GM19463 (cell line): Measurements from ENCODE around the gene VCX2.
"Not testable (repeated sequence)": the region's sequence is repeated elsewhere in the genome, so short reads cannot be mapped to it uniquely, and the experiment has no call there.

Experiments
- ATAC-seq: cut with Tn5 transposase; IDR thresholded peaks from one replicate; pipeline ENCODE4 v1.9.1; 2021; ENCODE audit warnings: mild to moderate bottlenecking, moderate library complexity; ENCODE audit not compliant: unreplicated experiment

The VCX2 gene

DNA sequence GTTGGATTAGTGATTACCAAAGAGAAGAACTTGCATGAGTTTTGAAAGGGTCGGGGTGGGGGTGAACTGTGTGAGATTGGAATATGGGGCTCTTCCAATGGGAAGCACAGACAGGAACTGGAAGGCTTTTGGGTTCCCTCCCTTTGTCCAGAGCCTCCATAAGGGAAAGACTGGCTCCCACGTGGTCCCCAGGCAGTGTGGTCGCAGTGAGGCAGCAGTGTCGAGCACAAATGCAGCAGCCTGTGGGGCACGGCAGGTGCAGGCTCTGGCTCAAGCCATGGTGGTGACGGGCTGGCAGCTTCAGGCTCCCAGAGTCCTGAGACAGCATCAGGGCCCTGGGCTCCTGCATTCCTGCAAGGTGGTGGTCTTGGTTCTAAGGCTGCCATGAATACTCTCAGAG is 45.5 kb downstream of the VCX2 start:
- no peak for ATAC-seq

DNA sequence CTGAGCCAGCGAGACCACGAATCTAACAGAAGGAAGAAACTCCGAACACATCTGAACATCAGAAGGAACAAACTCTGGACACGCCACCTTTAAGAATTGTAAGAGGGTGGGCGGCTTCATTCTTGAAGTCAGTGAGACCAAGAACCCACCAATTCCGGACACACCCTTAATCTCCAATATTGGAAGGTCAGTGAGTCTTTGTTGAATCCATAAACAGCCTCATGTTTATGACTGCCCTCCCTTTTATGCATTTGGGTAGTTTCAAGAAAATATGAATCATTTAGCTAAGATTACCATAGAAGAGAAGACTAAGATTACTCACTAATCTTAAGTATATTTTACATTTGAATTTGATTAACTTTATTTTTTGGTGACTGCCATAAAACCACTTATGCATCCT is 48.5 kb downstream of the VCX2 start:
- no peak for ATAC-seq

DNA sequence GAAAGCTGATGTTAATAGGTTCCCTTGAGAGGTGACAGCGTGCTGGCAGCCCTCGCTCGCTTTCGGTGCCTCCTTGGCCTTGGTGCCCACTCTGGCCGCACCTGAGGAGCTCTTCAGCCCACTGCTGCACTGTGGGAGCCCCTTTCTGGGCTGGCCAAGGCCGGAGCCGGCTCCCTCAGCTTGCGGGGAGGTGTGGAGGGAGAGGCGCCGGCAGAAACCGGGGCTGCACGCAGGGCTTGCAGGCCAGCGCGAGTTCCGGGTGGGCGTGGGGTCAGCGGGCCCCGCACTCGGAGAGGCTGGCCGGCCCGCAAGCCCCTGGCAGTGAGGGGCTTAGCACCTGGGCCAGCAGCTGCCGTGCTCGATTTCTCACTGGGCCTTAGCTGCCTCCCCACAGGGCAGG is 49.7 kb downstream of the VCX2 start:
- ATAC-seq = not testable (repeated sequence)
